GM19324 (cell line): ENCODE results near the gene SCN9A.
"Not testable (repeated sequence)": the region's sequence is repeated elsewhere in the genome, so short reads cannot be mapped to it uniquely, and the experiment has no call there.

Experiments used
- ATAC-seq: cut with Tn5 transposase; IDR thresholded peaks from one replicate; pipeline ENCODE4 v1.9.1; 2021; ENCODE audit warnings: mild to moderate bottlenecking, moderate library complexity; ENCODE audit not compliant: unreplicated experiment, low FRiP score

Gene SCN9A

GRCh38 chr2:166376488-166376828 is 714 bp upstream of the SCN9A start:
- no peak for ATAC-seq

DNA sequence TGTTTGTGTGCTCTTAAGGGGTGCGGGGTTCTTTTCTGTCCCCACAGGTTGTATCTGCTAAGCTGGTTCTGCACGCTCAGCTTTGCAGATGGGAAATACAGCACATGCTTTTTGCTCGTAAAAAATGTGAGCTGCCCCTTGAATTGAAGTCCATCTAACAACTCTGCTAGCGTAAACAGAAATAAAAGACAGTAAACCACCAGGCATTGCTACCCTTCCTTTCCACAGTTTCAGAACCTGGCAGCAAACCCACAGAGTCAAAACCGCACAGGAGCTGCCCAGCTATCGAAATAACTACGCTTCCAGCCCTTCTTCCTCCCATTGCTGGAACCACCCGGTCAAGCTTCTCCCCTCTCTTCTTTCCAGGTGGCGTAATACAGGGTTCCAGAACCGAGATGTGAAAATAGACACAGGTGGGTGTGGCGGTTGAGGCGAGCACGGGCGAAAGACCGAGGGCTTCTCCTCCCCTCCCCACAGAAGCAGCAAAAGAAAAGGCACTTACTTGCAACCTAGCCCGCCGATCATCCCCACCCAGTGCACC is 479 bp downstream of the SCN9A start:
- no peak for ATAC-seq

- ATAC-seq: no peak
Observed at GRCh38 chr2:166373951-166374350, 1.8 kb downstream of the SCN9A start.

GRCh38 chr2:166373539-166373938 is 2.2 kb downstream of the SCN9A start:
- ATAC-seq: no peak

DNA sequence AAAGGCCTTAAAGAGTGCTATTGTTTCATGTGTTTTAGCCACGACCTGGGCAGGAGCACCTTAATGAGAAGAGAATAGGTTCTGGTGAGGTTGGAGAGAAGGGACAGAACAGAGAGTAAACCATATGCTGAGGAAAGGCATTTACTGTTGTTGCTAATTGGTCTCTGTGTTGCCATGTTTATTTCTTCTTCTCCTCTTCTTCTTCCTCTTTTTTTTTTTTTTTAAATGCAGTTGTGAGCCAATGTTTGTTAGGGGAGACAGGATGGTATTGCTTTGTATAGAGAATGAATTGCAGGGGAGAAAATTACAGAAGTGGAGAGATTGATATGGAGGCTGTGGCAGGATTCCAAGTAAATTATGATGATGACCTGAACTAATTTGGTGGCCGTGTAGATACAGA is 2.6 kb downstream of the SCN9A start:
- ATAC-seq: no peak

- ATAC-seq: no peak
Observed at GRCh38 chr2:166372046-166372445, 3.7 kb downstream of the SCN9A start.

DNA sequence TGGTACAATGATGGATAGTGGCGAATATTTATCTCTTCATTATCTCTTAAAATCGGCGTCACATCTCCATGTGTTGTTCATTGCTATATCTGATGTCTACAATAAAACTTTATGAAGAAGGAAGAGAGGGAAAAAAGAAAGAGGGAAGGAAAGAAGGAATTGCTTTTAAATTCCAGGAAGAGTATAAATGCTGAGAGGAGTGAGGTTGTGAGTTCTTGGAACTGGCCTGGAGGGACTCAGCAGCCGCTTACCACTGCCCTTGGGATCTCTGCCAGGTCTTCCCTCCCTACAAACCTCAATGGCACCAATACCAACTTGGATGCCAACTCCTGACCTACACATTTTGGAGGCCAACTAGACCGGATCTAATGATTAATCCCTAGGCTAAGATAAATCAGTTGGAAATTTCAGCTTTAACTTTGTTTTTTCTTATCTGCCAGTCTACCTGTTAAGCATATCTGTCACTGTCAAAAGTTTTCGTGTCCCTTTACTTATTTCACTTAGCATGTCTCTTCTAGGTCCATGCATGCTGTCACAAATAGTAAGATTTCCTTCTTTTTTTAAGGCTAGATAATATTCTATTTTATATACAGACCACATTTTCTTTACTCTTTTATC is 9.8 kb downstream of the SCN9A start:
- no peak for ATAC-seq

GRCh38 chr2:166365239-166365638 is 10.5 kb downstream of the SCN9A start:
- ATAC-seq: no peak

DNA sequence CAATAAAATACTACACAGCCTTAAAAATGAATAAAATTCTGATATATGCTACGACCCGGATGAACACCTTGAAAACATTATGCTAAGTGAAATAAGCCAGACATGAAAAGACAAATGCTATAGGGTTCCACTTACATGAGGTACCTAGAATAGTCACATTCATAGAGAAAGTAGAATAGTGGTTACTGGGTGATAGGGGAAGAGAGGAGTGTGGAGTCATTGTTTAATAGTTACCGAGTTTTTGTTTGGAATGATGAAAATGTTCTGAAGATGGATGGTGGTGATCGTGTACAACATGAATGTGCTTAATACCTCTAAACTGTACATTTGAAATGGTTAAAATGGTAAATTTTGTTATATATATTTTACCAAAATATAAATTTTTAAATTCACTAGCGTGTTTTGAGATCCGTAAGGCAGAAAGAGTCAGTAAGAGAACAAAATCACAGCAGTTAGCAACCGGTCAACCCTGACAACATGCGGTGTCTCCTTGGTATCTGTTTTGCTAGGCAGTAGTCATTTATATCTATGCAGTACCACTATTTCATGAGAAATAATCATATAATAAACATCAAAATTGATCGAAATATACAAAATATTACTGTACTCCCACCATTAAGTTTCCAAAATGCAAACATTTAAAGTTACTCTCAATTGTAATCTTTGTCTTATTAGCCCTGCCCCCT is 11.1 kb downstream of the SCN9A start:
- ATAC-seq: no peak

DNA sequence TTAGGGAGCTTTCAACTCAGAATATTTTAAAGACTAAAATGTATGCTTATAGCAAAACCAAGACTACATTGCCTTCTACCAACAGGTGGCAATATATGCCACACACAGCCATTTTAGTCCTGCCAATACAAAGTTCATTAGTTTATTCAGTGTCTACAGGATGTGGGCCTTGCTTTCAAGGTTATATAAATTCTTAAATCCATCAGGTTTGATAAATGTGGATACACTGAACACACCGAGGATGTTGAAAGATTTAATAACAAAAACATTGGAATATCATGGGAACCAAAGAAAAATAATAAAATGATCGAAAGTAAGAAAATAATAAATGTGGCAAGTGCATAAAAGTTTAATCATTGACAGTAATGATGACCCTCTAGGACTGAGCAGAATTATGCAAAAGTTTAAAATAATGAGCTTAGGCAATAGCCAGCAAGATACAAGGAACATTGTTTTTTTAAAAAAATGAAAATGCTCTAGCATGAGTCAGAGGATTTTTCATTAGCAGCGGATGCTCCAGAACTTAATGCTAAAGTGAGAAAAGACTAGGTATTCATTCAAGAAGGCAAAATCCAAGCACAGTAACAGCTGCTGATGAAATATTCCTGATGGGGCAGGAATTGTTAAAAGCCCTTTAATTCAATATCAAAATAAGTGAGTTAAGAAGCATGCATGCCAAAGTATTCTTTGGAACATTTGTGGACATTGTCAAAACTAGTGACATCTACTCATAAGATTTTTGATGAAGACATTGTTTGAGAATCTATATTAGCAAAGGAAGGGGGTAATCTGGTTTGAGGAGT is 14.2 kb downstream of the SCN9A start:
- no peak for ATAC-seq

GRCh38 chr2:166360906-166361305 is 14.8 kb downstream of the SCN9A start:
- no peak for ATAC-seq

DNA sequence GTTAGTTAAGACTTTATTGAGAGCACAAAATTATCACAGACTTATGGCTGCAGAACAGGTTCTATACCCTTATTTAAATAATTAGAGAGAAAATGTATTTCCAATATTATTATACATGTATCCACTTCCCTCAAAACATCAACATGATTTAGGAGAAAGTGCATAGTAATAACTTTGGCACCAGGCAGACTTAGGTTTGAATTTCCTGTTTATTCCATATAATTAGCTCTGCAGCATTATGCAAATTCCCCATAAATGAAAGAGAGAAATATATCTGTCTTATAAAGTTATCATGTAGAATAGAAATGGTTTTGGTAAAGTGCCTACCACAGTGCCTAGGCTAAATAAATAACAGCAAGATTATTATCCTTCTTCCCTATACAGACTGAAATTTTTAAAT is 15.3 kb downstream of the SCN9A start:
- ATAC-seq: no peak

- ATAC-seq: not testable (repeated sequence)
Observed at GRCh38 chr2:166357950-166358321, 17.8 kb downstream of the SCN9A start.

GRCh38 chr2:166357068-166357949 is 18.4 kb downstream of the SCN9A start:
- no peak for ATAC-seq

DNA sequence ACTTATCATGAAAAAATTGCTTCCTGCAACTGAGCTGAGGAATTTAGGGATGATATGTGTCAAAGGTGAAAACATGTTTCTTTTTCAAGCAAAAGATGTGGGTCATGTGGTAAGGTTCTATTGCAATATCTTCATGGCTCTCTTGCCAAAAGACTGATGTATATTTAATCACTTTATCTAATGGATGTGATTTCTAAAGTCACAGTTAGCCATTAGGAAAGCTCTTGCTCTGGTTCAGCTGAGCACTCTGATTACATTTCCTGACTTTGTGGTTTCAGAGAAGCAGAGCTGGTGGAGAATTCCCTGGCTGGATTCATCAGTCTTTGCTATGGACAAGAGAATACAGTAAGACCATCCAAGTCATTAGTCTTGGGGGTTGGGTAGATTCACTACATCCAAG is 24.4 kb downstream of the SCN9A start:
- no peak for ATAC-seq

- ATAC-seq: no peak
Observed at GRCh38 chr2:166350525-166350924, 25.2 kb downstream of the SCN9A start.

GRCh38 chr2:166344286-166345113 is 31.2 kb downstream of the SCN9A start:
- ATAC-seq: no peak

- no peak for ATAC-seq
Observed at GRCh38 chr2:166343467-166343866, 32.3 kb downstream of the SCN9A start.

- ATAC-seq: no peak
Observed at GRCh38 chr2:166341426-166341825, 34.3 kb downstream of the SCN9A start.
